Measurements from ENCODE around the gene DPP6. TPM values are rescaled to one million over a fixed set of nuclear protein-coding genes. Genes with fewer than 3 reads are reported as not detected.

DPP6 gene
- total and polyA plus RNA-seq, 2 of the 8 experiments (the other 6 are each of a cell fraction or from before 2014, with no cell fraction given): 4.7 to 6.8 TPM

- TF ChIP-seq SIRT6 (IDR thresholded peaks at IDR 0.05; ENCODE audit: low read length) (no peak), NRF1 (IDR thresholded peaks at IDR 0.05; ENCODE audit: low read depth, low read length) (no peak), RAD21 (IDR thresholded peaks at IDR 0.05 in 1 of 2, conservative IDR thresholded peaks at IDR 0.05 in 1 of 2; ENCODE audit: low read depth in 2 of 2, low read length in 2 of 2) (no peak), POU5F1 (IDR thresholded peaks at IDR 0.05; ENCODE audit: low read depth, low read length) (no peak), ZNF274 (IDR thresholded peaks at IDR 0.05; ENCODE audit: borderline replicate concordance, extremely low read depth, low read length) (no peak)
These were observed 385.0 kb downstream of the DPP6 start (continued) for GRCh38 chr7:154437234-154437633.
